ENCODE data around the gene ZNF532. TPM values are rescaled to one million over a fixed set of nuclear protein-coding genes. Genes with fewer than 3 reads are reported as not detected.

The ZNF532 gene
- total RNA-seq, 6 donors from 2014 or later: 35.6 to 76.5 (median 42.9) TPM

DNA sequence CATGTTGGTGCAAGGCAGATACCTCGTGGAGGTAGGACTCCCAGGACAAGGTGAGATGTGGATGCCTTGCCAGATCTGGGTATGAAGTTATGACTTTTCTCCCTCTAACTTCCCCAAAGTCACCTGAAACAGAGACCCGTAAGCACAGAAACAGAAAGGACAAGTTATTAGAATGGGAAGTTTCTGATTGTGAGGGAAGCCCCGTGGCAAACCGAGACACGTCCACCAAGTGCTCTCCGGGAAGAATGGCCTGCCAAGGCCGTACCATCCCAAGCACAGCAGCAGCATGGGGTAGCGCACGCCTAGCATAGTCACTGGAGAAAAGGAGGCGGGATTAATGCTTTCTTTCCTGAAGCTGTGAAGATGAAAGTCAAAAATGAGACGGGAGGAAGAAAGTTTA is 110.6 kb downstream of the ZNF532 start:
- no peaks in the 10 kb centered on the region for H3K9me3 ChIP-seq
- no peaks in the 10 kb centered on the region for H3K27me3 ChIP-seq
- H3K4me1 ChIP-seq: peaks cover 0 to 10% (median 3%) of the 10 kb centered on the region in 4 donors
- no peak for TF ChIP-seq POLR2A (IDR thresholded peaks at IDR 0.05)
- no peak for TF ChIP-seq POLR2AphosphoS5 (IDR thresholded peaks at IDR 0.05)
- TF ChIP-seq, protein P1, sequence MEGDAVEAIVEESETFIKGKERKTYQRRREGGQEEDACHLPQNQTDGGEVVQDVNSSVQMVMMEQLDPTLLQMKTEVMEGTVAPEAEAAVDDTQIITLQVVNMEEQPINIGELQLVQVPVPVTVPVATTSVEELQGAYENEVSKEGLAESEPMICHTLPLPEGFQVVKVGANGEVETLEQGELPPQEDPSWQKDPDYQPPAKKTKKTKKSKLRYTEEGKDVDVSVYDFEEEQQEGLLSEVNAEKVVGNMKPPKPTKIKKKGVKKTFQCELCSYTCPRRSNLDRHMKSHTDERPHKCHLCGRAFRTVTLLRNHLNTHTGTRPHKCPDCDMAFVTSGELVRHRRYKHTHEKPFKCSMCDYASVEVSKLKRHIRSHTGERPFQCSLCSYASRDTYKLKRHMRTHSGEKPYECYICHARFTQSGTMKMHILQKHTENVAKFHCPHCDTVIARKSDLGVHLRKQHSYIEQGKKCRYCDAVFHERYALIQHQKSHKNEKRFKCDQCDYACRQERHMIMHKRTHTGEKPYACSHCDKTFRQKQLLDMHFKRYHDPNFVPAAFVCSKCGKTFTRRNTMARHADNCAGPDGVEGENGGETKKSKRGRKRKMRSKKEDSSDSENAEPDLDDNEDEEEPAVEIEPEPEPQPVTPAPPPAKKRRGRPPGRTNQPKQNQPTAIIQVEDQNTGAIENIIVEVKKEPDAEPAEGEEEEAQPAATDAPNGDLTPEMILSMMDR (IDR thresholded peaks at IDR 0.05): no peak
- no peak for TF ChIP-seq EP300 (IDR thresholded peaks at IDR 0.05)
- H3K27ac ChIP-seq: peak overlapping the region in 3 of 4 donors; percentile 44 to 57 (median 52)
- H3K4me3 ChIP-seq: no peak overlapping the region
- H3K36me3 ChIP-seq: peaks cover 4 to 26% (median 12%) of the 10 kb centered on the region in 4 donors
- DNase-seq (no peak), ATAC-seq (ENCODE audit: low FRiP score in 2 of 2) (peak in 1 of 2 donors; percentile 21)
- 34 to 38% methylated on average over 11 of the region's 11 CpGs for WGBS, 2 donors

DNA sequence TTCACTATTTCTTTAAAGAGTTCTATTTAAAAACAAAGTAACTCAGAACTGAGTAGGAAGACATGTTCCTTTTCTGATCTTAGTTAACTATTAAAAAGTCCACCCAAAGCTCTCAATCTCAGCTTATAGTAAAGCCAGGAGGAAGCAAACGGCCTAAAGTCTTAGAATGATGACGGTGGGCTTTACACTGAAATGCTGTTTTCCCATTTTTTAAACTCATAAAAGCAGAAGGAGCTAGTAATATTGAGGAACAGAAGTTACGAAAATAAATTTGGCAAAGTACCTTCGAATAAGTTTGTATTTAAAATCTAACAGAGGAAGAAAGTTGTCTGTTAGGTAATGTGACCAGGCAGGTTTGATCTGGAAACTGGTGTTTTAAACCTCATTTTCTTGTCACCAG is 111.1 kb downstream of the ZNF532 start:
- TF ChIP-seq POLR2A (IDR thresholded peaks at IDR 0.05) (no peak), POLR2AphosphoS5 (IDR thresholded peaks at IDR 0.05) (no peak), EP300 (IDR thresholded peaks at IDR 0.05) (no peak)
- TF ChIP-seq, protein P1 (IDR thresholded peaks at IDR 0.05): no peak
- Histone ChIP-seq H3K36me3 (peaks cover 4 to 28% (median 16%) of the 10 kb centered on the region in 4 donors), H3K9me3 (no peaks in the 10 kb centered on the region), H3K4me3 (no peak overlapping the region), H3K27me3 (no peaks in the 10 kb centered on the region), H3K27ac (peak overlapping the region in 3 of 4 donors; percentile 44 to 57 (median 52)), H3K4me1 (peaks cover 0 to 10% (median 3%) of the 10 kb centered on the region in 4 donors)
- 36 to 41% methylated on average over 4 of the region's 4 CpGs for WGBS, 2 donors
- no peak for ATAC-seq (ENCODE audit: low FRiP score in 2 of 2)
- no peak for DNase-seq

DNA sequence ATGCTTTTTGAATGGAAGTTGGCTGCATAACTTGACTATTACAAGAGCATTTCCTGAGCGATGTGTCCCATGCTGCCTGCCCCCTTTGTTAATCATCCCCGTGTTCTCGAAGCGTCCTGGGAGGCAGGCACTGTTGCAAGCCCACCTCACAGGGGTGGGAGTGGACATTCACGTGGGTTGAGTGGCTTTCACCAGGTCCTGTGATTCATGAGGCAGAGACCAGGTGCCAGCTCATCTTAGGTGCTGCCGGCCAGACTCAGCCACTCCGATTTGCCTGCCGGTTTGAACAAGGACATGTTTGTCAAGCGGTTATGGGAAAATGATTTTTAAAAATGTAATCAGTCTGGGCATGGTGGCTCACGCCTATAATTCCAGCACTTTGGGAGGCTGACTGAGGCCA is 112.5 kb downstream of the ZNF532 start:
- WGBS, 2 donors: 82 to 96% methylated on average over 6 to 10 of the region's 10 CpGs
- no peak for ATAC-seq (ENCODE audit: low FRiP score in 2 of 2)
- H3K9me3 ChIP-seq: no peaks in the 10 kb centered on the region
- H3K27me3 ChIP-seq: no peaks in the 10 kb centered on the region
- DNase-seq: no peak
- H3K36me3 ChIP-seq: peaks cover 4 to 38% (median 25%) of the 10 kb centered on the region in 4 donors
- peaks cover 0 to 5% (median 3%) of the 10 kb centered on the region in 4 donors for H3K4me1 ChIP-seq
- H3K4me3 ChIP-seq: no peak overlapping the region
- H3K27ac ChIP-seq: no peak overlapping the region
- TF ChIP-seq POLR2AphosphoS5 (IDR thresholded peaks at IDR 0.05): no peak
- TF ChIP-seq, protein P1 (IDR thresholded peaks at IDR 0.05): no peak

DNA sequence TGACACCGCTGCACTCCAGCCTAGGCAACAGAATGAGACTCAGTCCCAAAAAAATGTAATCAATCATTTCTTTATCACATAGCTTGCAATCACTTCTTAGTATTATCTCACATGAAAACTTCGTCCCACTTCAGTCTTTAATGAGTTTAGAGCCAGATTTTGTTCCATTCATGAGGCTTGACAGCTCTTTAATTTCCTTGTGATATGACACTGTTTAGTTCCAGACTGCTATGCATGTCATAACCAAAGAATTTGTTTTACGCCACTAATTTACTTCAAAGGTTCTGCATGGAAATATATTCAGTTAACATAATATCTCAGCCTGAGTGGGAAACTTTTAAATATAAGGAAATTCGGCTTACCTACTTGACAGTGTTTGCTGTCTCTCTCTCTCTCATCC is 113.1 kb downstream of the ZNF532 start:
- peaks cover 0 to 3% (median 1%) of the 10 kb centered on the region in 4 donors for H3K4me1 ChIP-seq
- WGBS, 2 donors: 77 to 80% methylated on average over 4 of the region's 4 CpGs
- TF ChIP-seq POLR2A (IDR thresholded peaks at IDR 0.05) (no peak), EP300 (IDR thresholded peaks at IDR 0.05) (no peak)
- no peak overlapping the region for H3K4me3 ChIP-seq
- H3K27me3 ChIP-seq: no peaks in the 10 kb centered on the region
- H3K27ac ChIP-seq: no peak overlapping the region
- DNase-seq (no peak), ATAC-seq (ENCODE audit: low FRiP score in 2 of 2) (peak in 1 of 2 donors; percentile 16)
- no peaks in the 10 kb centered on the region for H3K9me3 ChIP-seq
- H3K36me3 ChIP-seq: peaks cover 4 to 42% (median 28%) of the 10 kb centered on the region in 4 donors

DNA sequence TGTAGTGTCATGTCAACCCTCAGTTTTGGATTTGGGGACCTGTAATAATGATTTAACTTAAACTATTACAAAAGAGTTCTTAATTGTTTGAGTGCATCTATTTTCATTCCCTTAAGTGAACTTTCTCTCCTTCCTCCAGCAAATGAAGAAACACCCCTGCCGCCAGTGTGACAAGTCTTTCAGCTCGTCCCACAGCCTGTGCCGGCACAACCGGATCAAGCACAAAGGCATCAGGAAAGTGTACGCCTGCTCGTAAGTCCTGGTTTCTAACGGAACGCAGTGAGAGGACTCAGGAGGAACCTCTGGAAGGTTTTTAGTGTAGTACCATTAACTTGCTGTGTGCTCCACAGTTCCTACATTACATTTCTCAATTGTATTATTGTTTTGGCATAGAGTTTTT is 114.2 kb downstream of the ZNF532 start:
- TF ChIP-seq POLR2A (IDR thresholded peaks at IDR 0.05) (no peak), POLR2AphosphoS5 (IDR thresholded peaks at IDR 0.05) (no peak), EP300 (IDR thresholded peaks at IDR 0.05) (no peak)
- TF ChIP-seq, protein P1 (IDR thresholded peaks at IDR 0.05): no peak
- Histone ChIP-seq H3K9me3 (no peaks in the 10 kb centered on the region), H3K4me3 (no peak overlapping the region), H3K36me3 (peaks cover 4 to 49% (median 37%) of the 10 kb centered on the region in 4 donors), H3K27me3 (no peaks in the 10 kb centered on the region), H3K4me1 (peaks cover 0 to 3% (median 1%) of the 10 kb centered on the region in 4 donors), H3K27ac (no peak overlapping the region)
- 97% methylated on average over 8 of the region's 8 CpGs for WGBS, 2 donors
- no peak for ATAC-seq (ENCODE audit: low FRiP score in 2 of 2)
- no peak for DNase-seq

Data from upper lobe of left lung (tissue), 6 donors.